CD4-positive, alpha-beta T cell treated with Interleukin-4 for 1 hour (primary cell): ENCODE data around the gene MIEN1.
"Not testable (repeated sequence)": the region's sequence is repeated elsewhere in the genome, so short reads cannot be mapped to it uniquely, and the experiment has no call there.

Source experiments
- DNase-seq, 2 donors: peaks; one replicate each; pipeline ENCODE4 v3.0.0-alpha.2; 2020 to 2022

The MIEN1 gene

DNA sequence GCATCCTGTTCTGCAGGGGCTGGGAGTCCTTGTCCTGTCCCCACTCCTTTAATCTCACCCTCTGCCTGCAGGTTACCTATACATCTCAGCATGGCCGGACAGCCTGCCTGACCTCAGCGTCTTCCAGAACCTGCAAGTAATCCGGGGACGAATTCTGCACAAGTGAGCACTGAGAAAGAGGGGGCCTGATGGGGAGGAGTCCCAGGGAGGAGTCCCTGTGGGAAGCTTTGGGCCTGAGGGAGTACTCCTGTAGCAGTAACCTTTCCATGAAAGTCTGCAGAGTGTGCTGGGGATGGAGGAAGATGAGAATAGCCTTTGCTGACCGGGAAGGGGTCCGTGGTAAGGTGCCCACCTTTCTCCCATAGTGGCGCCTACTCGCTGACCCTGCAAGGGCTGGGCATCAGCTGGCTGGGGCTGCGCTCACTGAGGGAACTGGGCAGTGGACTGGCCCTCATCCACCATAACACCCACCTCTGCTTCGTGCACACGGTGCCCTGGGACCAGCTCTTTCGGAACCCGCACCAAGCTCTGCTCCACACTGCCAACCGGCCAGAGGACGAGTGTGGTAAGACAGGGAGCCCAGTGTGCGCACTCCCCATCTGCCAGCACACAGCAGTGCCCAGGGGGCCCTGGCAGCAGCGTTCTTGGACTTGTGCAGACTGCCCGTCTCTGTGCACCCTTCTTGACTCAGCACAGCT lies 14.8 kb downstream of the MIEN1 start:
- no peak for DNase-seq

DNA sequence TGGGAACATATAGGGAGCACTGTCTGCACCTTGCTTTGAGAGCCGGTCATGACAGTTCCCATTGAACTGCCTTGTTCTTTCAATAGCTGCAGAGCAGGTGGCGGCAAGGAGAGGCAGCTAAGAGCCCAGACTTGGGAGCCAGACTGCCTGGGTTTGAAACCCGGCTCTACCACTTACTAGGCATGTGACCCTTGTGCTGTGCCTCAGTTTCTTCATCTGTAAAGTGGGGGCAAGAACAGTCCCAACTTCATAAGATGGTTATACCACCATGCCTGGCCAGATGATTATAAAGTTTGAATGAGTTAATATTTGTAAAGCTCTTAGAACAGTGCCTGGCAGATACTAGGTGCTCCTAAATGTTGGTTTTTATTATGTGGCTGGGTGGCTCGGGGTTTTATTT lies 16.1 kb downstream of the MIEN1 start:
- DNase-seq = no peak

DNA sequence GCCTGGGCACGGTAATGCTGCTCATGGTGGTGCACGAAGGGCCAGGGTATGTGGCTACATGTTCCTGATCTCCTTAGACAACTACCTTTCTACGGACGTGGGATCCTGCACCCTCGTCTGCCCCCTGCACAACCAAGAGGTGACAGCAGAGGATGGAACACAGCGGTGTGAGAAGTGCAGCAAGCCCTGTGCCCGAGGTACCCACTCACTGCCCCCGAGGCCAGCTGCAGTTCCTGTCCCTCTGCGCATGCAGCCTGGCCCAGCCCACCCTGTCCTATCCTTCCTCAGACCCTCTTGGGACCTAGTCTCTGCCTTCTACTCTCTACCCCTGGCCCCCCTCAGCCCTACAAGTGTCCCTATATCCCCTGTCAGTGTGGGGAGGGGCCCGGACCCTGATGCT lies 18.5 kb downstream of the MIEN1 start:
- no peak for DNase-seq

DNA sequence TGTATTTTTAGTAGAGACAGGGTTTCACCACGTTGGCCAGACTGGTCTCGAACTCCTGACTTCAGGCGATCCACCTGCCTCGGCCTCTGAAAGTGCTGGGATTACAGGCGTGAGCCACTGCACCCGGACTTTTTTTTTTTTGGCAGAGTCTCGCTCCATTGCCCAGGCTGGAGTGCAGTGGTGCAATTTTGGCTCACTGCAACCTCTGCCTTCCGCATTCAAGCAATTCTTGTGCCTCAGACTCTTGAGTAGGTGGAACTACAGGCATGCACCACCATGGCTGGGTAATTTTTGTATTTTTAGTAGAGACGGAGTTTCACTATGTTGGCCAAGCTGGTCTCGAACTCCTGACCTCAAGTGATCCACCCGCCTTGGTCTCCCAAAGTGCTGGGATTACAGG lies 19.3 kb downstream of the MIEN1 start:
- not testable (repeated sequence) for DNase-seq

DNA sequence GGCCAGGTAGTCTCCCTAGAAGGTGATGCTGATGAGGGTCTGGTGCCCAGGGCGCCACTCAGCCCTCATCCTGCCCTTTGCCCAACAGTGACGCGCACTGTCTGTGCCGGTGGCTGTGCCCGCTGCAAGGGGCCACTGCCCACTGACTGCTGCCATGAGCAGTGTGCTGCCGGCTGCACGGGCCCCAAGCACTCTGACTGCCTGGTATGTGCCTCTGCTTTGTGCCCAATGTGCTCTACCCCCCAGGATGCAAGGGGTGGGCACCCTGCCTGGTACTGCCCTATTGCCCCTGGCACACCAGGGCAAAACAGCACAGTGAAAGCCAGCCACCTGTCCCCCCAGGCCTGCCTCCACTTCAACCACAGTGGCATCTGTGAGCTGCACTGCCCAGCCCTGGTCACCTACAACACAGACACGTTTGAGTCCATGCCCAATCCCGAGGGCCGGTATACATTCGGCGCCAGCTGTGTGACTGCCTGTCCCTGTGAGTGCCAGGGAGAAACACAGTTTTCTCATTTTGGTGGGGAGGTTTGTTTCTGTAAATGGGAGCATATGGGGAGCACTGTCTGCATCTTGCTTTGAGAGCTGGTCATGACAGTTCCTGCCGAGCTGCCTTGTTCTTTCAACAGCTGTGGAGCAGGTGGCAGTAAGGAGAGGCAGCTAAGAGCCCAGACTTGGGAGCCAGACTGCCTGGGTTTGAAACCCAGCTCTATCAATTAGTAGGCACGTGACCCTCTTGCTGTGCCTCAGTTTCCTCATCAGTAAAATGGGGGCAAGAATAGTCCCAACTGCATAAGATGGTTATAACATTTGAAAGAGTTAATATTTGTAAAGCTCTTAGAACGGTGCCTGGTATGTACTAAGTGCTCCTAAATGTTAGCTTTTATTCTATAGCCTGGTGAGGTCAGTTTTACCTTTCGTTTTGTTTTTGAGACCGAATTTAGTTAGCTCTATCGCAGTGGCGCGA lies 20.1 kb downstream of the MIEN1 start:
- DNase-seq = no peak

DNA sequence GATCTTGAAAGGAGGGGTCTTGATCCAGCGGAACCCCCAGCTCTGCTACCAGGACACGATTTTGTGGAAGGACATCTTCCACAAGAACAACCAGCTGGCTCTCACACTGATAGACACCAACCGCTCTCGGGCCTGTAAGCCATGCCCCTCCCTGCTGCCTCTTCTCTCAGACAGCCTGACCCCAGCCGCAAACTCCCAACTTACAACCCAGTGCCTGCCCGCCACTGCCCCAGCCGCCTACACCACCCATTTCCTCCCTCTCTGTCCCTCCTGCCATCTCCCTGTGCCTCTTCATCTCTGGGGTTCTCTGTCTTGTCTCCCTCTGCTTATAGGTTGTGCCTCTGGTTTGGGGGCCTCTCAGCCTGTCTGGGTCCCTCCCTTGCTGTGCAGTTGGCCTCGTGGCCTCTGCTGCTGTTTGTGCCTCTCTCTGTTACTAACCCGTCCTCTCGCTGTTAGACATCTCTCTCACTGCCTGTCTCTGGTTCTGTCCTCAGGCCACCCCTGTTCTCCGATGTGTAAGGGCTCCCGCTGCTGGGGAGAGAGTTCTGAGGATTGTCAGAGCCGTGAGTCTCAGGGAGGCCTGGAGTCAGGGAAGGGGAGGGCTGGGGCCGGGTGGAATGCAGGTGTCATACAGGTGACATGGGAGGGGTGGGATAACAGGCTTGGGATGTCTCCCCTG lies 20.9 kb downstream of the MIEN1 start:
- DNase-seq = no peak

DNA sequence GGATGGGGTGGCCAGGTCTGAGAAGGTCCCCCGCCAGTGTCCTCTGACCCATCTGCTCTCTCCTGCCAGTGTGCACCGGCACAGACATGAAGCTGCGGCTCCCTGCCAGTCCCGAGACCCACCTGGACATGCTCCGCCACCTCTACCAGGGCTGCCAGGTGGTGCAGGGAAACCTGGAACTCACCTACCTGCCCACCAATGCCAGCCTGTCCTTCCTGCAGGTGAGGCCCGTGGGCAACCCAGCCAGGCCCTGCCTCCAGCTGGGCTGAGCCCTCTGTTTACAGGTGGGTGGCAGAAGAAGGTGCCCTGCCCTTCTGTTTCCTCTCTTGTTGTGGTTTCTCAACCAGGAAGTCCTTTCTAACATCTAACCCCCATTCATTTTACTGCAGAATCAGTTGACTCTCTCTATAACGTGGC lies 23.4 kb downstream of the MIEN1 start:
- DNase-seq = peak in 1 of 2 donors; percentile 29

DNA sequence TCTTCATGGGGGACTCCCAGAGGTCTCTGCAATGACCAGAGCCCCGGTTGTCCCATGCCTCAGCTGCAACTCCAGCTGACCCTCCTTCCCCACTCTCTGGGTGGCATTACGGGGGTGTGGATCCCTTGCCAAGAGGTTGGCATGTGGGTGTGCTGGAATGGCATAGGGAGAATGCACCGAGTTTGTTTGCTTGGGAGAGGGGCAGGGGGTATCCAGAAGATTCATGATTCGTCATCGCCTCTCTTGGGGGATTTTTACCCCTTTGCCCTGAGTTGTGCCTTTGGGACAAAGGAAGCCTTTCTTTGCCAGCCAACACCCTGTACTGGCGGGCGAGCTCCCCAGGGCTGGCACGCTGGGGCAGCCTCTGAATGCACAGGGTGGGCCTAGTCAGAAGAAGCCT lies 23.9 kb downstream of the MIEN1 start:
- no peak for DNase-seq

DNA sequence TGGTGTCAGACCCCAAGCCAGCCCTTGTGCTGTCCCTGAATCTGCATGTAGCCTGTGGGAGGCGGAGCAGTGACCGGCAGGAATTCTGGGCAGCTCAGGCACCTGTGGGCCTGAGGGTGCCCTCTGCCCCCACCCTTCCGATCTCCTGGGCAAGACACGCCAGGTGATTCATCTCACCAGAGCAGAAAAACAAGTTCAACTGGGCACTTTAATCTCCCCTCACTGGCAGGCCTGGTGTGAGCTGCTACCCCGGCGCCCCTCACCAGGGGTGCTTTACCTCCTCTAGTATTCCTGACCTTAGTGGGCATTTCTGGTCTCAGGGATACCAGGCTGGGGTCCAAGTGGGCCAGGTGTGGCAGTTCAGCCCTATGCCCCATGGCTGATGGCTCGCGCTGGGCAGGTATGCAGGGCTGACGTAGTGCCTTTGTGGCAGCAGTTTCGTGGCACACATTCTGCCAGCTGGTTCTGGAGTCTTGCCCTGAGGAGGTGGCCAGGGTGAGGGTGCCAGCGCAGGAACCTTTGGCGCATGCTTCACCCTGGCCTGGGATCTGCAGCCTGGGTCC lies 24.5 kb downstream of the MIEN1 start:
- no peak for DNase-seq

DNA sequence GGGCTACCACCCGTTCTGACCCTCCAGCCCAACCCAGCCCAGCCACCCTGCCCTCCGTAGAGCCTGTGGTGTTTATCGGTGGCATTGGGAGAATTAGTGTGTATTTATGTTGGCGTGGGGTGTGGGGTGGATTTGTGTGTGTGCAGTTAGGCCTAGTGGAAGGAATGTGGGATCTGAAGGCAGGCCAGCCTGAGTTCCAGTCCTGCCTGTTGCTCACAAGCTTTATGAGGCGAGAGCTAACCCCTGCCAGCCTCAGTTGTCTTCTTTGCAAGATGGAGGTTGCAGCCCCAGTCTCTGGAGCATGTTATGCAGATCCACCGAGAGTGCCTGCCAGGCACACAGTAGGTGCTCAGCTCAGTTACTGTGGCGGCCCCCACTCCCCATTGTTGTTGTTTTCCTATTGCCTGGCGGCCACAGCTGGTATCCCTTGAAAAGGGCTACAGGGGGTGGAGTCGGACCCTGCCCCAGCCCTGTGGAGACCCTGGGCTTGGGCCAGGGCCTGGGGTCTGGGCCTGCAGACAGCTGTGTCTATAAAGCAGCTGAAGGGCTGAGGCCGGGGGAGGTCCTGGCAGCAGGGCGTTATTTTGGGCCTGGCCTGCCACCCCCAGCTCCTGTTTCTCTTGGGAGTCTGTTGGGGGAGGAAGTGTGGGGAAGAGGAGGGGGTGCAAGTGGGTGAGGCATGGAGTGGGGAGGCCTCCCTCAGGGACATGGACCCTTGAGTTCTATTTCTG lies 25.3 kb downstream of the MIEN1 start:
- DNase-seq = no peak

DNA sequence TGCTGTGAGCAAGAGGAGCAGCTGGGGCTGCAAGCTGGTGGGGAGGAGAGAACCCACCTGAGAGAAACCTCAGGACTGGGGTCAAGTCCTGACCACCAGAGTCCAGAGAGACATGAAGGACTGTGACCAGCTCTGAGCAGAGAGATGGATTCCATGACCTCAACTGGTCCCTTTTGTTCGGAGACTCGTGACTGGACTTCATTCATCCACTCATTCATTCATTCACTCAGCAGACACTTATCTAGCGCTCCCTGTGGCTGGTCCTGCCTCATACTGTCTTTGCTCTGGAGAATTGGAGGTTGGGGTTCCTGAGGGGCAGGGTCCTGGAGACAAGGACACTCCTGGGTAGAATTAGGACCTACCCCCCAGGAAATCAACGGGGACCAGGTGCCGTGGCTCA lies 26.4 kb downstream of the MIEN1 start:
- no peak for DNase-seq

DNA sequence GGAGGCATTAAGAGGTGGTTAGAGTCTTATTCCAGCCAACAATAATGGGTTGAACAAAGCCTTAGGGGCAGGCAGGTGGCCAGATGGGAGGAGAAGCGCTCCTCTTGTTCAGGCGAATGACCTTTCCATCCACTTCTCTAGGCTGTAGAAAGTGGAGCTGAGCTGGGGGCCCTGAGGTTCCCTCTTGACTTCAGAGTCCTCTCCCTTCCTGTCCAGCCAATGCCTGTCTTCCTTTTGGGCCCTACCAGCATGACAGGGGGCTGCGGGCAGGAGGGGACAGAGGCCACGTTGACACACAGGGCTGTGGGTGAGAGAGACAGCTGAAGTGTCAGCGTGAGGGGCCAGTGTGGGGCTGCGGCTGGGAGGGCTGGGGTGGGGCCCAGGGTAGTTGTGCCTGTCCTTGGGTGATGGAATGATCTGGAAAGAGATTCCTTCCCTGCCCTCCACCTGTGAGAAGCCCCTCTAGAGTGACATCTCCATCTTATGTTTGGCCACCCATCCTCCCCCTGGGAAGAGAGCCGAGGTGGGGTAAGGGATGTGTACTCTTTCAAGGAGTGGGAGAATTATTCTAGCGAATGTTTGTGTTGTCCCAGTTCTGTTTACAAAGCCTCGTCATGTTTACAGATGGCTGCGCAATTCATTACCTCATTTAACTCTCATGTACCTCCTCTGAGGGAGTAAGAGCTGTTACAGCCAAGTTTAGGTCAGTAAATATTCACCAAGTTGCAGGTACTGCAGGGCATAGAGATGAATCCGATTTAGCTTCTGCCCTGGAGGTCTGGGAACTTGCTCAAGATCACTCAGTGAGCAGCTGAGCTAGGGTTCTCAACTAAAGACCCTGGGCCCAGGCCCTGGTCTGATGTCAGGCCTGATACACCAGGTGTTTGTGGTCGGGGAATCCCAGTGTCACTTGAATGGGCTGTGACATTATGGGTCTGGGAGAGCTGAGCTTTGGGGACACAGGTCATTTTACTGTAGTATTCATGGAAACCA lies 27.1 kb downstream of the MIEN1 start:
- DNase-seq = no peak

DNA sequence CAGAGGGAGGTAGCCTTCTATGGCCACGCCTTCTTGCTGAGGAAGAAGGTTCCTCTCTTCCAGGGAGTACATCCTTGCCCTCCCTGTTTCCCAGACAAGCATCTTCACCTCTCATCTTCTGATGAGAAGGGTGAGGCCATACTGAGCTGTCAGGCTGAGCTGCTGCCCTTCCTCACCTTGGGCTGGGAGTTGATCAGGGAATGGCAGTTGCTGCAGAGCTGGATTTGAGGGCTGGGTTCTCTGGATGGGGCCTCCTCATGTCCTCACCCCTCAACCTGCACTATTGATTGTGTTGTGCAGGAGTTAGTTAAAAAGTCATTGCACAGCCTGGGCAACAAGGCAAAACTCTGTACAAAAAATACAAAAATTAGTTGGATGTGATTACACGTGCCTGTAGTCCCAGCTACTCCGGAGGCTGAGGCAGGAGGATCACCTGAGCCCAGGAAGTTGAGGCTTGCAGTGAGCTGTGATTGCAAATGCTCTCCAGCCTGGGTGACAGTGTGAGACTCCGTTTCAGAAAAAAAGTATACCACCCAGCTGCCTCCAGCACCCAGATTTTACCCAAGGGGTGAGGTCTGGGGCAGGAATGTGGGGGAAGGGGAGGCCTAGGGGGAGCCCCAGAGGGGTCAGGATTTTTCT lies 28.4 kb downstream of the MIEN1 start:
- DNase-seq = no peak

DNA sequence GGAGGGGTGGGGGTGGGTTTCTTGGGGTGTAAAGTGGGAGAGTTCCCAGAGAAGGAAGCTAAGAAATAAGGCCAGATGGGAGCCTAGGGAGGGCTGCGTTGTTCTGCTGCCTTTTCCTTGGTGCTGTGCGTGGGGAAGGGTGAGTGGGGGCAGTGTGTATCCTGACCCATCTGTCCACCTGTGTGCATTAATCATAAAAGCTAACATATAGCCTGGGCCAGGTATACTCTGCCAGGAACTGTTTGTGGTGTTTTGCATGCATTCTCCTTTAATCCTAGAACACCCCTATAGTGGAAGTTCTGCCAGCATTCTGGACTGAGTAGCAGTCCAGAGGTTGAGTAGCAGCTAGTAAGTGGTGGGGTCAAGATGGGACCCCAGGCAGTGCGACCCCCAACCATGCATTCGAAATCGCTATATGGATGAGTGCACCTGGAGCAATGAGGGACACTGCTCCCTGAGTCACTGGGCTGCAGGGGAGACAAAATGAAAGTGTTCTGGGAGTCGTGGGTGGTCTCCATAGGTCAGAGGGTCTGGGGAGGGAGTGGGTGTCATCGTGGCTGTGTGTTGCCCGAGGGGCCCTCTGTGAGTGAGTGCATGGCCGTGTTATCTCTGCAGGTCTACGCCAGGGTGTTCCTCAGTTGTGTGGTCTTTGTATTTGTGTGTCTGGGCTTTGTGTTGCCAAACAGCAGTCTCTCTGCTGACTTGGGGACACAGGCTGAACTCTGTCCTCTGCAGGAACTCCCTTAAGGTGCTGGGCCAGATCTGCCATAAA lies 29.1 kb downstream of the MIEN1 start:
- DNase-seq = no peak

DNA sequence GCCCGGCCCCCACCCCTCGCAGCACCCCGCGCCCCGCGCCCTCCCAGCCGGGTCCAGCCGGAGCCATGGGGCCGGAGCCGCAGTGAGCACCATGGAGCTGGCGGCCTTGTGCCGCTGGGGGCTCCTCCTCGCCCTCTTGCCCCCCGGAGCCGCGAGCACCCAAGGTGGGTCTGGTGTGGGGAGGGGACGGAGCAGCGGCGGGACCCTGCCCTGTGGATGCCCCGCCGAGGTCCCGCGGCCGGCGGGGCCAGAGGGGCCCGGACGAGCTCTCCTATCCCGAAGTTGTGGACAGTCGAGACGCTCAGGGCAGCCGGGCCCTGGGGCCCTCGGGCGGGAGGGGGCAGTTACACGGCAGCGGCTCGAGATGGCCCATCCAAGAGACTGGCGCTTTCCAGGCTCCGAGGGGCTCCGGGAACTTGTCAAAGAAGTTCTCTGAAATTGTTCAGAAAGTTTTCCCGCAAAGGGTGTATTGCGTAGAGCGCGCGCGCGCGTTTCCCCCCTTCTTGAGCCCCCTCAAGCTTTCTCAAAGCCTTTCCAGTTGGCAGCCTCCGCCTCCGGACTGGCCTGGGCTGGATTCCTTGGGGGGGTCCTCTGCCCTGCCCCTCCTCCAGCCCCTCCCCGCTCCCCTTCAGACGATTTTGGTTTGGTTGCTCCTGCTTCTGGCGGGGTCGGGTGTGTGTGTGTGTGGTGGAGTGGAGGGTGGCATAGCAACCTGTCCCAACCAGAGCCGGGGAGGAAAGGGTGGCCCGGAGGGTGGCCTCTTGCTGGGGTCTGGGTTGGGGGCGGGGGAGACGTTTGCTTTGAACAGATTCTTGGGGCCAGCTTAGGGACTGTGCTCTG lies 30.0 kb downstream of the MIEN1 start:
- no peak for DNase-seq

DNA sequence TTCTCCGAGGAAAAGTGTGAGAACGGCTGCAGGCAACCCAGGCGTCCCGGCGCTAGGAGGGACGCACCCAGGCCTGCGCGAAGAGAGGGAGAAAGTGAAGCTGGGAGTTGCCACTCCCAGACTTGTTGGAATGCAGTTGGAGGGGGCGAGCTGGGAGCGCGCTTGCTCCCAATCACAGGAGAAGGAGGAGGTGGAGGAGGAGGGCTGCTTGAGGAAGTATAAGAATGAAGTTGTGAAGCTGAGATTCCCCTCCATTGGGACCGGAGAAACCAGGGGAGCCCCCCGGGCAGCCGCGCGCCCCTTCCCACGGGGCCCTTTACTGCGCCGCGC lies 30.5 kb downstream of the MIEN1 start, which contains the start of gene ERBB2:
TSS of gene ERBB2 (plus strand) at position 247 of the 330 bp plus-strand sequence. CDS start 175 bp downstream, outside the sequence.
- no peak for DNase-seq

DNA sequence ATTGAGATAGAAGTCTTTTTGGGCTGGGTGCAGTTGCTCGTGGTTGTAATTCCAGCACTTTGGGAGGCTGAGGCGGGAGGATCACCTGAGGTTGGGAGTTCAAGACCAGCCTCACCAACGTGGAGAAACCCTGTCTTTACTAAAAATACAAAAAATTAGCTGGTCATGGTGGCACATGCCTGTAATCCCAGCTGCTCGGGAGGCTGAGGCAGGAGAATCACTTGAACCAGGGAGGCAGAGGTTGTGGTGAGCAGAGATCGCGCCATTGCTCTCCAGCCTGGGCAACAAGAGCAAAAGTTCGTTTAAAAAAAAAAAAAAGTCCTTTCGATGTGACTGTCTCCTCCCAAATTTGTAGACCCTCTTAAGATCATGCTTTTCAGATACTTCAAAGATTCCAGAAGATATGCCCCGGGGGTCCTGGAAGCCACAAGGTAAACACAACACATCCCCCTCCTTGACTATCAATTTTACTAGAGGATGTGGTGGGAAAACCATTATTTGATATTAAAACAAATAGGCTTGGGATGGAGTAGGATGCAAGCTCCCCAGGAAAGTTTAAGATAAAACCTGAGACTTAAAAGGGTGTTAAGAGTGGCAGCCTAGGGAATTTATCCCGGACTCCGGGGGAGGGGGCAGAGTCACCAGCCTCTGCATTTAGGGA lies 31.0 kb downstream of the MIEN1 start:
- DNase-seq = not testable (repeated sequence)

DNA sequence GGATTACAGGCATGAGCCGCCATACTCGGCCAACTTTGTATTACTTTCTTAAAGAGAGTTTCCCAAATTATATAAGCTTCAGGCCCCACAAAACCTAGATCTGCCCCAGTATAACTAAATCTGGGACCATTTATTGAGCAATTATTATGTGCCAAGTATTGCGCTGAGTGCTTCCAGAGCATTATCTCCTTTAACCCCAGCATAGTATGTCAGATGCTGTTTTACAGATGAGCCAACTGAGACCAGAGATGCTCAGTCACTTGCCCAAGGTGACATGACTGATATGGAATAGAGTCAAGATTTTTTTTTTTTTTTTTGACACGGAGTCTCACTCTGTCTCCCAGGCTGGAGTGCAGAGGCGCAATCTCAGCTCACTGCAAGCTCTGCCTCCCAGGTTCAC lies 32.4 kb downstream of the MIEN1 start:
- no peak for DNase-seq
